Gastrocnemius medialis (tissue), 4 donors: ENCODE measurements around the gene IKZF3. TPM values are rescaled to one million over a fixed set of nuclear protein-coding genes. Genes with fewer than 3 reads are reported as not detected.
"Not testable (repeated sequence)": the region's sequence is repeated elsewhere in the genome, so short reads cannot be mapped to it uniquely, and the experiment has no call there.

ENCODE experiments used
- ATAC-seq, 2 donors: fragments of 150-250 bp; one replicate each; pipeline ENCODE4 v1.9.1; 2016
- DNase-seq, 2 donors: peaks; one replicate each; pipeline ENCODE4 v3.0.0-alpha.2; 2019
- H3K27ac ChIP-seq, 4 donors: fragments of 200-600 bp; sonication (generic); 1 replicate in 1 of 4; 2 replicates in 3 of 4; pipeline ENCODE4 v1.5.1; 2016 to 2018; ENCODE audit warnings: mild to moderate bottlenecking in 2 of 4, moderate library complexity in 1 of 4
- H3K27me3 ChIP-seq, 3 donors: fragments of 200-600 bp; sonication (generic) in 2 of 3; 1 replicate in 1 of 3; 2 replicates in 2 of 3; pipeline versions ENCODE4 v1.5.1 to v1.6.0; 2016 to 2019; ENCODE audit warnings: mild to moderate bottlenecking in 1 of 3, moderate library complexity in 1 of 3
- H3K36me3 ChIP-seq, 2 donors: fragments of 200-600 bp; sonication (generic) in 1 of 2; one replicate each; pipeline ENCODE4 v1.5.1; 2017 to 2018
- H3K4me1 ChIP-seq, 2 donors: fragments of 200-600 bp; sonication (generic) in 1 of 2; one replicate each; pipeline ENCODE4 v1.5.1; 2016 to 2017; ENCODE audit warnings: mild to moderate bottlenecking in 2 of 2
- H3K4me3 ChIP-seq, 4 donors: fragments of 200-600 bp; sonication (generic) in 3 of 4; 1 replicate in 1 of 4; 2 replicates in 3 of 4; pipeline ENCODE4 v1.5.1; 2016 to 2019; ENCODE audit warnings: mild to moderate bottlenecking in 2 of 4
- H3K9me3 ChIP-seq, 3 donors: fragments of 200-600 bp; sonication (generic) in 2 of 3; 1 replicate in 1 of 3; 2 replicates in 2 of 3; pipeline ENCODE4 v1.5.1; 2016 to 2019
- CTCF ChIP-seq, 5 experiments: fragments of 450-650 bp in 3 of 5; fragments of 200-600 bp in 2 of 5; sonication (generic) in 2 of 5; IDR thresholded peaks in 4 of 5; conservative IDR thresholded peaks in 1 of 5; 1 replicate in 4 of 5; 2 replicates in 1 of 5; pipeline ENCODE4 v1.5.1; 2016 to 2019; ENCODE audit warnings: antibody characterized with exemption in 5 of 5, mild to moderate bottlenecking in 3 of 5, moderate library complexity in 3 of 5
- POLR2A ChIP-seq, 2 donors: fragments of 450-650 bp; IDR thresholded peaks; one replicate each; pipeline ENCODE4 v1.6.1; 2017; ENCODE audit warnings: antibody characterized with exemption in 2 of 2, mild to moderate bottlenecking in 2 of 2, moderate library complexity in 2 of 2
- in situ Hi-C, 4 donors: fragments of 200-750 bp; cut with MboI; loops; one replicate each; pipeline versions ENCODE4 v1.15.0 to v1.8.0; 2017; ENCODE audit warnings: low sequenced_read_pairs in 4 of 4
- intact Hi-C: fragments of 100-400 bp; cut with DNase I; formaldehyde crosslinking; loops from one replicate; pipeline ENCODE4 v1.15.1; 2023; ENCODE audit warnings: low total_unique reads
- total RNA-seq, 4 donors: library from RNA; depleted of rRNA; stranded (reverse); fragments of >200 nt; gene quantifications; one replicate each; pipeline versions ENCODE4 v1.1.0 to v1.2.3, GENCODE V29; 2016

The IKZF3 gene
- under 1 TPM; 0.07 to 0.88 (median 0.34) TPM for total RNA-seq

DNA sequence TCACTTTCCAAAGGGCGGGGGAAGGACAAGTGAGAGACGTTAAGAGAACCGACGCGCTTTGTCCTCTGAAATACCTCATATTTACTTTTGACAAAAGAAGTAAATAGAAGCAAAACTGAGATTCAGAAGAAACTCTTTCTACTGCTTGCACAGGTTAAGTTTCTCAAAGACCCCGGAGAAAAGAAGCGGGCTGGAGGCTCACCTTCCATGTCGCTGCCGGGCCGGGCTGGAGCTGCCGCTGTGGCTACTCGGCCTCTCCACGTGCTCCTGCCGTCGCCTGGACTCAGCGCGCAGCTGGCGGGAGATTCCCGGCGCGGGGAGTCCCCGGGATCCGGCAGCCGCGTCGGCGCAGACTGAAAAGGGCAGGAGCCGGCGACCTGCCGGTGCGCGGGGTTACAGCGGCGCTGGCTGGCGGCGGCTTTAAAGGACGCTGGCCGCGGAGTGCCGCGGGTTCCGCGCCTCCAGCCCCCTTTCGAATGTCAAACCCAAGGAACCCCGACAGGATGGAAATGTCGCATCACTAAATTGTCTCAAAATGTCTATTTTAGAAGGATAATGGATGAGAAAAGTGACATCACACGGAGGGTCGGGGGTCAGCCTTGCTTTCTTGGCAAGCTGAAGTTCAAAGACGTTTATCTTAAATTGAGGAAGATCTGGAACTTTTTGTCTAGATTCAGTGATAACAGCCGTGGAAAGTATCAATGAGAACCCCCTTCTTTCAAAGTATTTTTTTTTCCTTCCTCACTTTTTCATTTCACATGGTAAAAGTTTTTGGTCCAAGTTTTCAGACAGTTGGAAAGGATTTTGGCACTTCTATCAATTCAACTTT lies at the start of gene IKZF3:
Gene IKZF3, minus strand, starts transcription at position 395 of the 829 bp plus-strand sequence. Its CDS starts 186 bp downstream, at position 209.
- Histone ChIP-seq H3K4me3 (peak within 1 kb of the TSS in 2 of 4 donors; percentile 36), H3K27ac (no peak within 1 kb of the TSS), H3K4me1 (peaks cover 0 to 5% of the 10 kb centered on the region in 2 donors)

DNA sequence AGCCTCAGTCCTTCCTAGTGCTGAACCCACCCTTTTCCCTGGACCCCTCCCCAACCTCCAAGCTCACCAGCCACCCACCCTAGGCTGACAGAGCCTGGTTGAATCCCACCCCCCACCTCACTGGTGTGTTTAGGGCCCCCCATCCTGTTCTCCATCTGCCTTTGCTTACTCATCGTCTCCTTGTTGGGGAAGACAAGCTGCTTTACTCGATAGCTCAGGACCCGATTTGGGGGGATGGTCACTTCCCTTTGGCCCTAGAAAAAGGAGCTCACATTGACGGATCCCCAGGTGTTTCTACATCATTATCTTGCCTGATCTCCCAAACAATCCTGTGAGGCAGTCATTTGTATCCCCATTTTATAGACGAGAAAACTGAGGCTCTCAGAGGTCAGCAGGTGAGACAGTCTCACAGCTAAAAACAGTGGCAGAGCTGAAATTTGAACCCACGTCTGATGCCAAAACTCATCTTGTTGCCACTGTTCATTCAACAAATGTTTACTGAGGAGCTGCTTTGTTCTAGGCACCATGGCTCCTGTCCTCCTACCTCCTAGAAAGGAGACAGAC lies 44.8 kb upstream of the IKZF3 start:
- Histone ChIP-seq H3K27me3 (no peaks in the 10 kb centered on the region), H3K9me3 (no peaks in the 10 kb centered on the region), H3K4me1 (no peaks in the 10 kb centered on the region), H3K4me3 (no peak overlapping the region), H3K36me3 (no peaks in the 10 kb centered on the region), H3K27ac (no peak overlapping the region)
- no peak for TF ChIP-seq POLR2A (IDR thresholded peaks at IDR 0.05)
- intact Hi-C loops (no loop called here), in situ Hi-C loops (no loop called here)
- DNase-seq: no peak
- no peak for ATAC-seq

More for the DNA sequence above, at the start of gene IKZF3:
- DNase-seq: peak in 1 of 2 donors; percentile 16
- Histone ChIP-seq H3K36me3 (no peaks in the 10 kb centered on the region), H3K27me3 (peaks cover 84 to 95% (median 93%) of the 10 kb centered on the region in 3 donors), H3K9me3 (peaks cover 0 to 4% (median 0%) of the 10 kb centered on the region in 3 donors)
- TF ChIP-seq CTCF (IDR thresholded peaks at IDR 0.05 in 4 of 5, conservative IDR thresholded peaks at IDR 0.05 in 1 of 5) (no peak), POLR2A (IDR thresholded peaks at IDR 0.05) (no peak)
- in situ Hi-C loops (no loop called here), intact Hi-C loops (no loop called here)
- ATAC-seq: peak in 1 of 2 donors; percentile 39

DNA sequence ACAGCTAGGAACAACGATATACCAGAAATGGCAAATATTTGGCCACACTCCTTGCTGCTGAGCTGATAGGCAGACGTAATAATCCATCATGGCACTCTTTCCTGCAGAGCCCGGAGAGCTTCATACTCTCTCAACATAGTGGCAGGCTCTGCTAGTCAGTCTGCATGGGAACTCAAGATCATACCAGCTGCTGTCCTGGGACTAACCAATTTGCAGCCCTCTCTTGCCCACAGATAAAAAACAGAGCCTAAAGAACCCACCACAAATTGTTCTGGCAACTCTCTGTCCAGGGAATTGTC lies 40.8 kb upstream of the IKZF3 start:
- ATAC-seq: no peak
- no peak for DNase-seq
- no peak overlapping the region for H3K4me3 ChIP-seq
- no peaks in the 10 kb centered on the region for H3K27me3 ChIP-seq
- TF ChIP-seq POLR2A (IDR thresholded peaks at IDR 0.05) (no peak), CTCF (IDR thresholded peaks at IDR 0.05 in 4 of 5, conservative IDR thresholded peaks at IDR 0.05 in 1 of 5) (no peak)
- H3K4me1 ChIP-seq: no peaks in the 10 kb centered on the region
- H3K36me3 ChIP-seq: no peaks in the 10 kb centered on the region
- no peaks in the 10 kb centered on the region for H3K9me3 ChIP-seq
- in situ Hi-C loops: no loop called here
- no peak overlapping the region for H3K27ac ChIP-seq
- intact Hi-C loops: no loop called here

- no peak for ATAC-seq
- in situ Hi-C loops: no loop called here
- TF ChIP-seq CTCF (IDR thresholded peaks at IDR 0.05 in 4 of 5, conservative IDR thresholded peaks at IDR 0.05 in 1 of 5): no peak
- no peaks in the 10 kb centered on the region for H3K27me3 ChIP-seq
- no peaks in the 10 kb centered on the region for H3K36me3 ChIP-seq
- H3K9me3 ChIP-seq: no peaks in the 10 kb centered on the region
- DNase-seq: no peak
- H3K4me1 ChIP-seq: no peaks in the 10 kb centered on the region
- no peak overlapping the region for H3K27ac ChIP-seq
- intact Hi-C loops: no loop called here
- no peak overlapping the region for H3K4me3 ChIP-seq
Observed at GRCh38 chr17:39903158-39903884, 39.2 kb upstream of the IKZF3 start.

DNA sequence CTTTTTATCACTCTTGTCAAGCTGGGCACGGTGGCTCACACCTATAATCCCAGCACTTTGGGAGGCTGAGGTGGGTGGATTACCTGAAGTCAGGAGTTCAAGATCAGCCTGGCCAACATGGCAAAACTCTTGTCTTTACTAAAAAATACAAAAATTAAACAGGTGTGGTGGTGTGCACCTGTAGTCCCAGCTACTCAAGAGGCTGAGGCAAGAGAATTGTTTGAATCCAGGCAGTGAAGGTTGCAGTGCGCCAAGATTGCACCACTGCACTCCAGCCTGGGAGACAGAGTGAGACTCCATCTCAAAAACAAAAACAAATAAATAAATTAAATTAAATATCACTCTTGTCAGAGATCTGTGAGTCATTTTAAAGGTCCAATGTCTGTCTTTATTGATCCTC lies 37.9 kb upstream of the IKZF3 start:
- H3K36me3 ChIP-seq, H3K27me3 ChIP-seq, intact Hi-C loops, H3K4me1 ChIP-seq, H3K27ac ChIP-seq, DNase-seq, in situ Hi-C loops, H3K9me3 ChIP-seq, H3K4me3 ChIP-seq, ATAC-seq: not testable (repeated sequence)
